ENCODE data around the gene HOXD10. TPM values are rescaled to one million over a fixed set of nuclear protein-coding genes. Genes with fewer than 3 reads are reported as not detected.

The HOXD10 gene
- total and polyA plus RNA-seq, 2 of the 13 experiments (the other 11 are each of a cell fraction or from before 2014, with no cell fraction given) = not detected

DNA sequence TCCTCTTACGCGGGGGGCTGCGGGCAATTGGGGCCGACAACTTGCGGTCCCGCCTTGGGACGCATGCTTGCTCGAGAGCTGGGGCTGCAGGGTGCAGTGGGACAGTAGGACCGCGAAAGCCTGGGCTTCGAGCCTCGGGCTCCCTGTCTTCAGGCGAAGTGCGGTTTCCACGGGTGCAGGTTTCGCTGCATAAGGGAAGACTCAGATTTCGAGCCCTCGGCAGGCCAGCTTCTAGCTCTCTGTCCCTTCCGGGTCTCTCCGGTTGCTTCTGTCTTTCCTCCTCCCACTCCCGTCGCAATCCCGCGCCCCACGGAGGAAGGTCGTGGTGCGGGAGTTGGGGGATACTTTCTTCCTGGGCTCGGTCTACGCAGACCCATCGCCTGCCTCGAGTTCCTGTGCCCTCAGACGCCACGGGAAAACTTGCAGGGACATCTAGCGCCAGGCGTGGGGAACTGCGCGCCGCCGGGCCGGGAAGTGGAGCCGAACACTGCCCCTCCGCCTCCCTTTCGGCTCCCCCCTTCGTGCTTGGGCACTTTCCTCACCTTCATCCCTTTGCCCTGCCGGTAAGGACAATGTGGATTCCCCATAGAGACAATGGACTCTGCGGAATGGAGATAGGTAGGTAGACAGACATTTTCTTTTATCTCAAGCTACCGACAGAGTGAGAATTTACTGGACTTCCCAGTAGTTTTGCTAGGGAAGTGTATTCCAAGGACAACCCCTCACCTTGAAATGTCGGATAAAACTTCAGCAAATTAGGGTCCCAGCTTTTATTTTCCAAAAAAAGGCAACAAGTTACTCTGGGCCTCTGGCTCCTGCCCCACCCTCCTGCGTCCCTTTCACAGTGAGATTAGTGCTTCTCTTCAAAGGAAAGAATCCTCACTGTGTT is 28.3 kb upstream of the HOXD10 start (continued):
- TF ChIP-seq, protein P1, sequence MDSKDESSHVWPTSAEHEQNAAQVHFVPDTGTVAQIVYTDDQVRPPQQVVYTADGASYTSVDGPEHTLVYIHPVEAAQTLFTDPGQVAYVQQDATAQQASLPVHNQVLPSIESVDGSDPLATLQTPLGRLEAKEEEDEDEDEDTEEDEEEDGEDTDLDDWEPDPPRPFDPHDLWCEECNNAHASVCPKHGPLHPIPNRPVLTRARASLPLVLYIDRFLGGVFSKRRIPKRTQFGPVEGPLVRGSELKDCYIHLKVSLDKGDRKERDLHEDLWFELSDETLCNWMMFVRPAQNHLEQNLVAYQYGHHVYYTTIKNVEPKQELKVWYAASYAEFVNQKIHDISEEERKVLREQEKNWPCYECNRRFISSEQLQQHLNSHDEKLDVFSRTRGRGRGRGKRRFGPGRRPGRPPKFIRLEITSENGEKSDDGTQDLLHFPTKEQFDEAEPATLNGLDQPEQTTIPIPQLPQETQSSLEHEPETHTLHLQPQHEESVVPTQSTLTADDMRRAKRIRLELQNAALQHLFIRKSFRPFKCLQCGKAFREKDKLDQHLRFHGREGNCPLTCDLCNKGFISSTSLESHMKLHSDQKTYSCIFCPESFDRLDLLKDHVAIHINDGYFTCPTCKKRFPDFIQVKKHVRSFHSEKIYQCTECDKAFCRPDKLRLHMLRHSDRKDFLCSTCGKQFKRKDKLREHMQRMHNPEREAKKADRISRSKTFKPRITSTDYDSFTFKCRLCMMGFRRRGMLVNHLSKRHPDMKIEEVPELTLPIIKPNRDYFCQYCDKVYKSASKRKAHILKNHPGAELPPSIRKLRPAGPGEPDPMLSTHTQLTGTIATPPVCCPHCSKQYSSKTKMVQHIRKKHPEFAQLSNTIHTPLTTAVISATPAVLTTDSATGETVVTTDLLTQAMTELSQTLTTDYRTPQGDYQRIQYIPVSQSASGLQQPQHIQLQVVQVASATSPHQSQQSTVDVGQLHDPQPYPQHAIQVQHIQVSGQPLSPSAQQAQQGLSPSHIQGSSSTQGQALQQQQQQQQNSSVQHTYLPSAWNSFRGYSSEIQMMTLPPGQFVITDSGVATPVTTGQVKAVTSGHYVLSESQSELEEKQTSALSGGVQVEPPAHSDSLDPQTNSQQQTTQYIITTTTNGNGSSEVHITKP (CRISPR knock-in tag; IDR thresholded peaks at IDR 0.05; ENCODE audit: low read depth) = no peak
- TF ChIP-seq ZNF850 (CRISPR knock-in tag; conservative IDR thresholded peaks at IDR 0.05) (no peak), ZC3H13 (CRISPR knock-in tag; IDR thresholded peaks at IDR 0.05) (no peak), KLF16 (CRISPR knock-in tag; IDR thresholded peaks at IDR 0.05) (0 out of 4 replicates have a peak, but pooled peaks of 1 of the 2 experiments have one; percentile 14), EP300 (IDR thresholded peaks at IDR 0.05; ENCODE audit: low read depth in 2 of 2, low read length in 2 of 2) (no peak), EP300 (CRISPR knock-in tag; IDR thresholded peaks at IDR 0.05; ENCODE audit: borderline replicate concordance) (no peak), SIX1 (CRISPR knock-in tag; IDR thresholded peaks at IDR 0.05; ENCODE audit: borderline replicate concordance) (no peak), ZBTB39 (CRISPR knock-in tag; IDR thresholded peaks at IDR 0.05) (no peak), ZFP62 (CRISPR knock-in tag; IDR thresholded peaks at IDR 0.05) (no peak), ZNF235 (CRISPR knock-in tag; IDR thresholded peaks at IDR 0.05; ENCODE audit: borderline replicate concordance) (0 out of 2 replicates have a peak, but pooled peaks have one; percentile 42), ZNF446 (CRISPR knock-in tag; IDR thresholded peaks at IDR 0.05) (0 out of 2 replicates have a peak, but pooled peaks have one; percentile 28), TSC22D2 (CRISPR knock-in tag; IDR thresholded peaks at IDR 0.05; ENCODE audit: borderline replicate concordance) (0 out of 2 replicates have a peak, but pooled peaks have one; percentile 25), CEBPG (CRISPR knock-in tag; IDR thresholded peaks at IDR 0.05) (no peak), HNRNPH1 (optimal IDR thresholded peaks at IDR 0.05; ENCODE audit: low read depth, low read length) (no peak), ZSCAN29 (CRISPR knock-in tag; conservative IDR thresholded peaks at IDR 0.05) (peak; percentile 100), ZNF143 (CRISPR knock-in tag; IDR thresholded peaks at IDR 0.05) (0 out of 2 replicates have a peak, but pooled peaks have one; percentile 26), KDM6A (CRISPR knock-in tag; IDR thresholded peaks at IDR 0.05; ENCODE audit: low read depth) (no peak), FLYWCH1 (CRISPR knock-in tag; IDR thresholded peaks at IDR 0.05) (no peak), ZNF260 (CRISPR knock-in tag; IDR thresholded peaks at IDR 0.05; ENCODE audit: borderline replicate concordance, low read depth) (no peak), E2F2 (CRISPR knock-in tag; IDR thresholded peaks at IDR 0.05; ENCODE audit: borderline replicate concordance) (no peak), ZNF30 (CRISPR knock-in tag; IDR thresholded peaks at IDR 0.05) (no peak), ZSCAN20 (CRISPR knock-in tag; IDR thresholded peaks at IDR 0.05; ENCODE audit: borderline replicate concordance) (no peak), SRY (CRISPR knock-in tag; IDR thresholded peaks at IDR 0.05) (no peak; the same call in 1 of the 2 replicates), ZFP1 (CRISPR knock-in tag; IDR thresholded peaks at IDR 0.05) (no peak)

Data from HepG2 (cell line).